ENCODE data around the gene ADGRV1.

DNA sequence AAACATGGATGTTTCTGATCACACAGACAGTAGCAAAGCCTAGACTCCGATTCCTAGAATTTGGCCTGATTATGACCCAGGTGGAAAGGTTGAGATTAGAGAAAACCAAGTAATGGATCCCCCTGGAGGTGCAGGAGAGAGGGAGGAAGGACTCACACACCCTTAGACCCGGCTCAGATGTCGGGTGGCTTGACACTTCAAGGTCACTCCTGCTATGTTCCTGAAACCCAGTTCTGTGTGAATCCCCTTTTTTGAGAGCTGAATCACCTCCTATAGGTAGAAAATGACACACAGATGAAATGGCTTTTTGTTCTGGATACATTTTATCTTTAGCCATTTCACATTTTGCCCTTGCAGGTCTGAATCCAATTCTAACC is 631.7 kb downstream of the ADGRV1 start:
- TF ChIP-seq, protein P1, sequence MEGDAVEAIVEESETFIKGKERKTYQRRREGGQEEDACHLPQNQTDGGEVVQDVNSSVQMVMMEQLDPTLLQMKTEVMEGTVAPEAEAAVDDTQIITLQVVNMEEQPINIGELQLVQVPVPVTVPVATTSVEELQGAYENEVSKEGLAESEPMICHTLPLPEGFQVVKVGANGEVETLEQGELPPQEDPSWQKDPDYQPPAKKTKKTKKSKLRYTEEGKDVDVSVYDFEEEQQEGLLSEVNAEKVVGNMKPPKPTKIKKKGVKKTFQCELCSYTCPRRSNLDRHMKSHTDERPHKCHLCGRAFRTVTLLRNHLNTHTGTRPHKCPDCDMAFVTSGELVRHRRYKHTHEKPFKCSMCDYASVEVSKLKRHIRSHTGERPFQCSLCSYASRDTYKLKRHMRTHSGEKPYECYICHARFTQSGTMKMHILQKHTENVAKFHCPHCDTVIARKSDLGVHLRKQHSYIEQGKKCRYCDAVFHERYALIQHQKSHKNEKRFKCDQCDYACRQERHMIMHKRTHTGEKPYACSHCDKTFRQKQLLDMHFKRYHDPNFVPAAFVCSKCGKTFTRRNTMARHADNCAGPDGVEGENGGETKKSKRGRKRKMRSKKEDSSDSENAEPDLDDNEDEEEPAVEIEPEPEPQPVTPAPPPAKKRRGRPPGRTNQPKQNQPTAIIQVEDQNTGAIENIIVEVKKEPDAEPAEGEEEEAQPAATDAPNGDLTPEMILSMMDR (IDR thresholded peaks at IDR 0.05): no peak
- no peak for TF ChIP-seq POLR2A (IDR thresholded peaks at IDR 0.05)
